CD4-positive, alpha-beta T cell treated with Interleukin-17A for 1 hour (primary cell): ENCODE data around the gene IGFBP7.

Experiments used
- DNase-seq: peaks from one replicate; pipeline ENCODE4 v3.0.0-alpha.2; 2020

The IGFBP7 gene

DNA sequence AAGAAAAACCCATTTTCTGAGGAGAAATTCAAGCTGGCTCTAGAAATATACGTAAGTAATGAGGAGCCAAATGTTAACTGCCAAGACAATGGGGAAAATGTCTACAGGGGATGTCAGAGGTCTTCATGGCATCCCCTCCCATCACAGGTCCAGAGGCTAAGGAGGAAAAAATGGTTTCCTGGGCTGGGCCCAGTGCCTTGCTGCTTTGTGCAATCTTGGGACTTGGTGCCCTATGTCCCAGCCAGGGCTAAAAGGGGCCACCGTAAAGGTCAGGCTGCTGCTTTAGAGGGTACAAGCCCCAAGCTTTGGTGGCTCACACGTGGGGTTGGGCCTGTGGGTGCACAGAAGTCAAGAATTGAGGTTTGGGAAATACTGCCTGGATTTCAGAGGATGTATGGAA lies 17.2 kb upstream of the IGFBP7 start:
- no peak for DNase-seq

DNA sequence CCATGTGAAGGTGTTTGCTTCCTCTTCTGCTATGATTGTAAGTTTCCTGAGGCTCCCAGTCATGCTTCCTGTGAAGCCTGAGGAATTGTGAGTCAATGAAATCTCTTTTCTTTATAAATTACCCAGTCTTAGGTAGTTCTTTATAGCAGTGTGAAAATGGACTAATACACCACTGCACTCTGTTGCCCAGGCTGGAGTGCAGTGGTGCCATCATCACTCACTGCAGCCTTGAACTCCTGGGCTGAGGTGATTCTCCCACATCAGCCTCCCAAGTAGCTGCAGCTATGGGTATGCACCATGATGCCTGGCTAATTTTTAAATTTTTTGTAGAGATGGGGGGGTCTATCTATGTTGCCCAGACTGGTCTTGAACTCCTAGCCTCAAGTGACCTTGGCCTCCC lies 15.8 kb upstream of the IGFBP7 start:
- DNase-seq = no peak

DNA sequence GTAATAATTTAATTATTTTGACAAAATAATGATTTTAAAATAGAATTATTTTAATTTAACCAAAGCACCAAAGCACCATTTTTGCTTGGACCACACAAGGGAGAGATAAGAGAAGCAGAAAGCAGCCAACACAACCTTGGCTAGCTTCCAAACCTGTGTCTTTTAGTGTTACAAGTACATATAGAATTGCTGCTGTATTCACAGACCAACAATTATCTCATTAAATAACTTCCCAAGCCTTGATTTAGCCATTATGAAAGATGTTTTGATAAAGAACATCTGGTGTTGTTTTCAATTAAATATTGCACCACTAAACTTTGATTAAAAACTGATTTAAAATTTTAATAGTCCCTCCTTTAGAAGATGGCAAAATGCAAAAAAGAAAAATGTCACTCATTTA lies 14.0 kb upstream of the IGFBP7 start:
- DNase-seq = no peak

DNA sequence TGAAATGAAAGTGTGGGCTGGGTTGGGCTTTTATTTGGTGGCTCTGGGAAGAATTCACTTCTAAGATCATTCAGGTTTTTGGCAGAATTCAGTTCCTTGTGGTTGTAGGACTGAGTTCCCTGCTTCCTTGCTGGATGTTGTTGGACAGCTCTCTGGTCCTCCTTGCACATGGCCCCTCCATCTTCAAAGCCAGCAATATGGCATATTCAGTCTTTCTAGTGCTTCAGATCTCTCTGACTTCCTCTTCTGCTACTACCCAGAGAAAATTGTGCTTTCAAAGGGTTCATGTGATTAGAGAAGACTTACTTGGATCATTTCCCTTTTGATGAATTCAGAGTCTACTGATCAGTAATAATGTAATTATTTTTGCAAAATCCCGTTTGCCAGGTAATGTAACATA lies 12.8 kb upstream of the IGFBP7 start:
- DNase-seq = no peak

DNA sequence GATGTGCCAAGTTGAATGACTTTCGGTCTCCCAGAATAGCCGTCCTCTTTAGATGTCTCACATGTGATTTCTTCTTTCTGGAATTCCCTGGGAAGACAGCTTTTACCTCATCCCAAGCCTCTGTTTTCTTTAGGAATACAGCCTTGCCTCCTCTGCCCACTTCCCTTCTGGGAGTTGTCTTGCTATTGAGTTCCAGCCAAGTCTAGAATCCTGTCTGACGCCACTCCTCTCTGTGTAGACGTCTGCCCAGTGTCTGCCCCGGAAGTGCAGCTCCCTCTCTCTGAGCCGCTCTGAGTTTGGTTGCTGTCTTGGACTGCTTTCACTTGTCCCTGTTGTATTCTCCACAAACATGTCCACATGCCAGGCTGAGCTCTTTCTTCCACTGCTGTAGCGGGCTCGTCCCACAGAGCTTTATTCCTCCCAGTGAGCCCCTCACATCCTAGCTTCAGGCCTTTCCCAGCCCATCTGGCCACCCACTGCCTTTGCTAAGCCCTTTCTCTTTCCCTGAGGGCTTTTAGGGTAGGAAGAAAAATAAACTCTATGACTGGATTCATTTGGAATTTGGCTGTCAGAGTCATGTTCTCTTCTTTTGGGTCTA lies 9.0 kb upstream of the IGFBP7 start:
- no peak for DNase-seq

DNA sequence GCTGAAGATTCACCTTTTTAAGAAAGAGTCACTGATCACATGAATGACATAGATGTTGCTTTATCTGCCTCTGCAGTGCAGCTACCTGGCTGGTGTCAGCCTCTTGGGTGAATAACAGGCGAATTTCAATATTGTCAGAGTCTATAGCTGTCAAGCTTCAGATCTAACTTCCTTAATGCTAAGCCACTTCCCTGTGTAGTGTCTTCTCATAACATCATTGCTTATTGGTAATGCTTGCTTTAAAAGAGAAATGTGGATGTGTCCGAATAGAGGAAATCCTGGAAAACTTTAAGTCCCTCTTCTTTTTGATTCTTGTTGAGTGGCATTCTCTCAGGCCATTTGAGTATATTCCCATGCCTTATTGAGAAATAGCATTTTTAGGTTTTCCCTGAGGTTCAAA lies 7.3 kb upstream of the IGFBP7 start:
- no peak for DNase-seq

DNA sequence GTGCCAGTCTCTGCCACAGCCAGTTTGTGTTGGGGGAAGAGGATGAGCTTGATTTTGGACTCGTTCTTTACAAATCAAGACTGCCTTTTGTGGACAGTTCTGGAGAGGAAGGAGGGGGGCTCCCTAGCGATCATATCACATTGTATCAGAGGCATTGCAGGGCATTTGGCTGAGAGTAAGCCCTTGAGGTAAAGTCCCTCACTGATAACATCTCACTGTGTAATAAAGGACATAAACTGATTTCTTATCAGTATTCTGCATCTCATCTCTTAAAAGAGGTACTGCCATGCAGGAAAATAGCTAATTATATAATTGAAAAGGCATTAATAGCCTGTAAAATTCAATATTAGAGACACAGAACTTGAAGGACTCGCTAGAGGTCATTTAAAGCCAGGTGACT lies 6.1 kb upstream of the IGFBP7 start:
- DNase-seq = no peak

DNA sequence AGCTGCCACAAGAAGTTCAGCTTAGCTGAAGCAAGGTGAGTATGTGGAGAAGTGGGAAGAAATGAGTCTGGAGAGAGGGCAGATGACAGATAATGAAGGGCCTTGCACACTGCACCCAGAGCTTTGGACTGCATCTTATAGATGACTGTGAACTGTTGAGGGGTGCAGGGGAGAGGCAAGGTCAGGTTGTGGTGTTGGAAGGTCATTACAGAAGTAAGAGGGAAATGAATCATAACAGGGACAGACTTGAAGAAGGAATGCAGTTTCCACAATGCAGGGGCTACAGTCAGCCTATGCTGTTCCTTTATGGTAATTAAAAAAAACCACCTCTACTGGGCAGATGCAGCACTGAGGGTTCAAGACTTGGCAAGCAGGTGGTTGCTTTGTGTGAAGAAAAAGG lies 4.8 kb upstream of the IGFBP7 start:
- DNase-seq = no peak

DNA sequence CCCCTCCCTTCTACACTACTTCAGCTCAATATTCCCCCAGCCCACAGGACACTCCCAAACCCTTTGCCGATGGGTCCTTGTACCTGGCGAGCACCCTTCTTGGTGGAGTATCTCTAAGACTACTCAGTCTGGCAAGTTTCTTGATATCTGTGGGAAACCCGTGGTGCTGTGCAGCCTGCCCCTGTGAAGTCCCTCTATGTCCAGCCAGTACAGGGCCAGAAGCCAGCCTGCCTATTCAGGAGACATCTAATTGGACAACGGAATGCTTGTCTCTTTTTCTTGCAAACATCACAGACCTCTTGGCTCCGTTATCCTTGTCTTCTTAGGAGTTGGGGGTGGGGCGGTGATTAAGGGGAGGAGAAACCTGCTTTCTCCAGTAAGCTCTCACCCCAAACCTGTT lies 3.7 kb upstream of the IGFBP7 start:
- no peak for DNase-seq

DNA sequence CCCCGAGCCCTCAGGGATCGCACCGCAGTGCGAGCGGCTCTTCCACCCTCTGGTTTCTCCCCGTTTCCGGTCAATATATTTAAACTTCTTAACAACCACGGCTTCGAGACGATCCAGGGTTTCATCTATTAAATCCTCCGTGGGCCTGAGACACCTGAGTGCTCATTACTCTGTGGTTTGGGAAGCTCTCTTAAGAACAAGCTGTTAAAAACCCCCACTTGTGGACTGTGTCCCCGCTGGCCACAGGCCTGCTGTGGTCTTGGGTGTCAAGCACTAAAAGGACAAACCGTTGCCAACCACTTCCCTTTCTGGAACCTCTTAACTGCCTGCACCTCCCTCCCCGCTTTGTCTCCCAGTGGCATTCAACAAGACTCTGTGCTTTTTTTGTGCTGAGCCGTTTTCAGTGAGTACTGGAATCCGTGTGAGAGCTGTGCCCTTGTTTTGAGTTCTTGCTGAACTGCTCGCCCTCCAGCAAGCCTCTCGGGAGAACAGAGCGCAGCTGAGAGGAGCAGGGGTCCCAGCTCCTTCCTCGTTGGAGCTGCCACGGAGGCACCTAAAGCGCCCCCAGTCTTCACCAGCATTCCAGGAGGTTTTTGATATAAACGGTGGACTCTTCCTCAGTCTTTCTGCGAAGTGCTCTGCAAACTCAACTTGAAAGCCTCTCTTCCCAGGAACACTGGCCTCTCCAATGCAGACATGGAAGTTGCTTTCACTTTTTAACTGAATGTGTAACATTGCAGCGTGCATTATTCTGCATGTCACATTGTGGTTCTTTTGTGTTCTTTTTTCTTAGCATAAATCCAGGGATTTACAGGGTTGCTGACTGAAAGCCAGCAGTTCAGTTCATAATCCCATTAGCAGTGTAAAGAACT lies 691 bp upstream of the IGFBP7 start:
- peak; percentile 22 for DNase-seq

DNA sequence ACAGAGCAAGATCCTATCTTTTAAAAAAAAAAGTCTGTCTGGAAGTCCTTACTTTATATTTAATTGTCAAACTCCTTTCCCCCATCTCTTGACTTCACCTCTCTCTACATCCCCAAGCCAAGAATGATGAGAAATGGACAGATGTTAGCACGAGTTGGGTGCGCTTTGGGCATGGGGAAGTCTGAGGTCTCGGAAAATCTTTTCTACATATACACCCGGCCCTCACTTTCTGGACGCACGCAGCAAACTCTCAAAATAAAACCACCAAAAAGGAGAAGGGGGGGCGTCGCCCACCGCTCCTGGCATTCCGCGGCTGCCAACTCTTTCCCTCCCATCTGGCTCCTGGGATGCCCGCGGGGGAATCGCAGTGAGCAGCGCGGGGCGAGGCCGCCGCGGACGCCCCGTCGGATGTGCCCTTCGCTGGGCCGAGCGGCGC lies 756 bp downstream of the IGFBP7 start:
- no peak for DNase-seq

DNA sequence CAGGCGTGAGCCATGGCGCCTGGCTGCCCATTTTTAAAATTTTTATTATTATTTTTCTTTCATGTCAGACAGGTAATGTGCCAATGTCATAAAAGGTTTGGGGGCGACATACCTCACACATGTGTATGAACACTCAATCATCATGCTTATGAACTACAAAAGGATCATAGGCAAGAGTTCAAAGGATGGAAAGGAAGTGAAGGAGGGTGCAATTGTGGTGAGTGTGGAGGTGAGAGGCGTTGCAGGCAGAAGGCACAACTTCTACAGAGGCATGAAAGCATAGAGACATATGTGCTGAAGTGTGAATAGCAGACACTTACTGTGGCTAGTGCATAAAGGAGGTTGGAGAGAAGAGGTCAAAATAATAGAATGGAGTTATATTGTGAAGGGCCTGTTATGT lies 4.0 kb downstream of the IGFBP7 start:
- DNase-seq = no peak

DNA sequence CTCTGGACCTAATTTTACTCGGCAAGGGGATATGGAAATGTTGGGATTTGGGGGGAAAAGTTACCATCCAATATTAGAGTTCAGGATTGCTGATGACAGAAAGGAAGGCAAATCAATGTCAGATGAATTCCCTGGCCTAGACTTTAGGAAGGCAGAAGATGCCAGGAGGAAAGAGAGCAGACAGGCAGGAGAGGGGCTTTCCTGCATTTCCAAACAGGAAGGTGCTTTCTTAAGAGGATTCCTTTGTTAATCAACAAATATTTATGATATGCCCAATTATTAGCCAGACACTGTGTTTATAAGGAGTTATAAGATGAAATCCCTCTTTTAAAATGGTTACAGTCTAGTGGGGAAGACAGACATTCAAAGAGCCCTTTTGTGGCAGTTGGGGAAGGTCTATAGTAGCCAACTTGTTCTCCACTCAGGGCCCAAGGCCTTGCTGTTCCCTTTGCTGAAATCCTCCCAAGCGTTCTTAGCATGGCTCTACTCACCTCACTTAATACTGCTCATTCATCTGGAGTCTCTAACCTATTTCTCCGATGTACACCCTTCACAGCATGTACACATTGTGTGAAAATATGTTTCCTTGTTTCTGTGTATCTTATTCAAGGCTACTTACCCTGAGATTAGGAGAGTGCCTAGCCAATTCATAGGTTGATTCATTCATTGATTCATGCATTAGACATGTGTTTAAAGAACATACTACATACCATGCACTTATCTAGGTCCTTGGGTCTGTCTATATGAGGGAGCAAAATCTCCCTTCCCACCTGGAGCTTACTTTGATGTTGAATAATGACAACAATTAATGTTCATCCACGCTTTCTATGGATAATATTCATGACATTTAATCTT lies 5.3 kb downstream of the IGFBP7 start:
- DNase-seq = no peak

DNA sequence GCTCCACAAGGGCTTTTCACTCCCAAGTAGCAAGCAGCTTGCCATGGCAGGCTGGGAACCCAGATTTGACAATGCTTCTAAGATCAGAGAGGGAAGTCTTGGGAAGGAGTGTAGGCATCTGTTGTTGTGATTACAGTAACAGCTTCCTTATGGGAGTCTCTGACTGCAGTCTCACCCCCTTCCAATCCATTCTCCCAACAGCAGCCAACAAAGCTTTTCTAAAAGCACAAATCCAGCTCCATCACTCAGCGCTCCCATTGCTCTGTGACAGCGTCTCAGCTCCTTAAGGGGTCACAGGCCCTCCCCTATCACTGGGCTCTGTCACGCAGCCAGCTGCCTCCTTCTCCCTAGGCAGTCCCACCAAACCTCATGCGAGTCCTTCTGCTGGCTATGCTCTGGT lies 7.1 kb downstream of the IGFBP7 start:
- DNase-seq = no peak

DNA sequence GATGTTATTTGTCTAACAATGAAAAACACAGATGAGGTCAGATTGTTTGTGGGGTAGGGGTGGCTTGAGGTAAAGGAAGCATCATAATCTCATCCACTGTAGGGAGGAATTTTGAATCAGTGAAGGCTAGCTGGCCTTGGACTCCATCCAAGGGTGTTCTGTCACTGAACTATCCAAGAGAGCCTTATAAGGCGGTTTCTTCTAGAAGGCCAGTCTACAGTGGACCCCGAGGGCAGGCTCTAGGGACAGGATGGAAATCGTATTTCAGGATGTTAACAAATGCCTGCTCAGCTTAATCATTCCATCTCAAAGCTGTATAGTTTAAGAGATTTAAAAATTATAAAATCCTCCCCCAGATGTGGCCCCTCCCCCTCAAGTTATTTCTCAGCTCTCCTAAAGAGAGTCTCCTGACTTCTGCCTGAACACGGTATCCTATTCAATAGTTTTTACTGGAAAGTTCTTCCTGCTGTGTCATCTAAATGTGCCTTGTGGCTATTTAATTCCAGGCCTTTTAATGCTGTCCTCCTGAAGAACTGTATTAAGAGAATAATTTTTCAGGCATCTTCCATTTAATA lies 8.0 kb downstream of the IGFBP7 start:
- DNase-seq = no peak

DNA sequence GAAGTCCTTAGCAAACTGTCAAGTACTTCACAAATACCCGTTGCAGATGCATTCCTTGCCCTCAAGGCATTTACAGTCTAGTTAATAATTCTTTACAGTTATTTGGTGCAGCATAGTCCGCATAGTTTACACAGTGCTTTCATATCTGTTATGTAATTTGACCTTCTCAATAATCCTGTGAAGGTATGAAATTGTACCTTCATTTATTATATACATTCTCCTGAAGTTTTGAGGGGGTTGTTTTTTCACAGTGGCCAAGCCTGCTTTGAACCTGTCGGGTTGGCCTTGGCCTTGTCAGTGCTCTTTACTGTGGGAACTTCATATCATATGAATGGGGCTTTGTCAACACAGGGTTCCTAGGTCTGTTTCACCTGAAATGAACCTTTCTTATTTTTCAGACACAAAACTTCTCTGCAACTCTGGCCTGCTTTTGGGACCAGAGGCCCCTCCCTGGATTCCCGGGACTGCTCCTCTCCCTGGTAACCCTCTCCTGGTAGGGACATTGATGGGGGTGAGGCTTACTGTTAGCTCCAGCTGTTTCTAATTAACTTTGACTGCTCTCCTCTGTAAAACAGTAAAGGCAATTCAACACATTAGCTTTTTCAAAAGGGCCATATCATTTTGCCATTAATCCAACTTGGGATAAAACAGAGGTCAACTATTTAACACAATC lies 9.1 kb downstream of the IGFBP7 start:
- DNase-seq = no peak

DNA sequence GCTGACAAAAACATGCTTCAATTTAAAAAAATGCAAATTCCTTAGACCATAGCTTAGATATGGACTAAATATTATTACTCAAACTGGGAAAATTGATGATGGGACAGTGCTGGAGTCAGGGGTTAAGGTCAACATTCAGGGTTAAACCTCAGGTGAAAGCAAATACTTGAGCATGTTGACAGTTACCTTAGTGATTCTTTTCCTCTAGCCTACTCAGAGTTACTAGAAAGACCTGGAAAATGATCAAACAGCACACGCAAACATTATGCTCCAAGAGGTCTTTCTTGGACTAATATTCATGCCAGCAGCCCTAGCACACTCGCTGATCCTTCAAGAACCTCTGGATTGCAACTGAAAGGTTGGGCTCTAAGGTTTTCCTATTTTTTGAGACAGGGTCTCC lies 10.8 kb downstream of the IGFBP7 start:
- DNase-seq = no peak

DNA sequence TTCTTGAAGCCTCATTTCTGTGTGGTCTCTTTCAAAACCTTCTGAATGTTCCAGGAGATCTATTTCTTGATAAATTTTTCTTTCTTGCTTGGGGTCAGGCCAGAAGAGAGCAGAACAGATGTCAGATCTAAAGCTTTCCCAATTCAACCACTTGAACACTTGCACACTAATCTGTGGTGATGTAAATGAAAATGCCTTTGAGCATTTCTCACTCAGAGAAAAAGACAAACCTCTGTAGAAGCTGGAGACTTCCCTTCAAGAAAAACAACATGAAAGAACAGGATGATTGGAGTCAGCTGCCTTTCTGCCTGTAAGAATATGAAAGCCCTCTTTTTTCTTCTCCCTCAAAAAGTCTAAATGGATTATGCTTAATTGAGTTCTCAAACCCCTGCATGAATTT lies 11.2 kb downstream of the IGFBP7 start:
- DNase-seq = no peak

DNA sequence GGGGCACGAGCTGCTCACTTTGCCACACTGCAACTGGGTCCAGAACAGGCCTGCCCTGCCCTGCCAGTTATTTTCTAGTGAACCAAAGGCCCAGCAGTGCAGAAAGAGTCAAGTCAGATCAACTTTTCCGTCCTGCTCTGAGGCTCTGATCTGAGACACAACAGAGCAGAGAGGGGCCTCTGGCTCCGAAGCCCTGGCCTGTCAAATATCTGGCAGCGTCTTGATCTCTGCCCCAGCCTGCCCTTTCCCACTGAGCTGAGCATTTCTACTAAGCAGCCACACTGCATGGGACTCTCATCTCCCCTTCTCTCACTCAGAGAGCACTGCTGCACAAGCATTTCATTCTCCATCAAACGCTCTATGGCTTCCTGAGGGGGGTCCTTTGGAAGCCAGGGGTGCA lies 11.8 kb downstream of the IGFBP7 start:
- no peak for DNase-seq

DNA sequence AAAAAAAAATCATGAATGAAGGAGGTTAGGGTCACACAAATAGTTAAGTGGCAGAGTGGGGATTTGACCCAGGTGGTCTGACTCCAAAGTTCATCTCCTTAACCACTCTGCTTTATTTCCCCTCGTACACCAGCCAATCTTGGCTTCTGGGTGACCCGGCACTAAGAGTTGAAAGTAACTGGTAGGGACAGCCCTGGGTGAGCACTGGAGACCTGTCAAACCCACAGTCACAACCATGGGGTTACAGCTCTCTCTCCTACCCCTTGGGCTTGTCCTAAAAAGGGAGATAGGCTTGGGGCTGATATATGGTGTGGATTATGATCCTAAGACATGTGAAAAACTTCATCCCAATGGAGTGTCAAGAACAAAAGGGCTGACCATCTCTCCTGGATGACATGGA lies 12.5 kb downstream of the IGFBP7 start:
- DNase-seq = no peak

DNA sequence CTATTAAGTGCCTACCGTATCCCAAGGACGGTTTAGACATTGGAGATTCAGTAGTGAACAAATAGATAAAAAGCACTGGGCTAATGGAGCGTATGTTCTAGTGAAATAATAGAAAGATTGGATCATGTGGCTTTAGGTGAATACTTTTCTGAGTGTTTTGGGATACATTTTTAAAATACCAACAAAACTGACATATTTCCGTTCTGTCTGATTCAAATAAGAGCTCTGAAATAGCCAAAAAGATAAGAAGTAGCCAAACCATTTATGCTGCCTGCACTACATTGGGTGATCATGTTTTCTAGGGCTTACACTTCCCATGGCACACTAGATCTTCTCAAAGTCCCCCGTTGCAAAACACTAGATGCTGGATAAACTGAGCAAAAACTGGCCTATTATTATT lies 14.2 kb downstream of the IGFBP7 start:
- DNase-seq = no peak

DNA sequence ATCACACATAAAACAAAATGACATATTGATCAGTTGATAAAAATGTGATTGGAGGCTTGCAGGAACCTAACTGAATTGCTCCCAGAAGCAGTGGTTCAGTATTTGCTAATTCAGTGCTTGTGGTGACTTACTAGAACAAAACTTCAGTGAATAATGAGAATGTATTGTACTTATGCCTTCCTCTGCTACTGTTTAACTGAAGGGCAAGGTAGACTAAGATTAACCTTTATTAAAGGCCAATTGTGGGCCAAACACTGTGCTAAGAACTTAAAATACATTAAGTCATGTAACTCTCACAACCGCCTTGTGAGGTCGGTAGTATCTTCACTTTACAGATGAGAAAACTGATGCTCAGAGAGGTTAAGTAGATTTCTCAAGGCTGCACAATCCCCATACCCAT lies 14.9 kb downstream of the IGFBP7 start:
- DNase-seq = no peak

DNA sequence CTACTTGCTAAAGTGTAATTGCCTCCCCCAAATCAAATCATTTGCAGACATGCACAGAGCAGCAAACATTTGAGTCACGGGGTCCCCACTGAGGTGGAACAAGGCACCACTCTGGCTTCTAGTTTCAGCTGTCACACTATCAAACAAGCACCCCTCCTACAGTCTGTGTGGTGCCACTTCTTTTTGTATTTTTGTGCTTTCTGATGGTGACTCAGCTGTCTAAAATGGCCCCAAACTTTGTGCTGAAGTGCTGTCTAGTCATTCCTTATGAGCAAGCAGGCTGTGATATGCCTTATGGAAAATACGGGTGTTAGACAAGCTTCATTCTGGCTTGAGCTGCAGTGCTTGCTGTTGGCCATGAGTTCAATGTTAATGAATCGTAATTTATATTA lies 15.4 kb downstream of the IGFBP7 start:
- DNase-seq = no peak
